K562 (cell line): ENCODE results near the gene KIF5A. TPM values are rescaled to one million over a fixed set of nuclear protein-coding genes. Genes with fewer than 3 reads are reported as not detected.
A peak's percentile ranks its signal among the peaks of the same experiment; 100 is the strongest.

ENCODE experiments used
- ATAC-seq: fragments of 200-7000 bp; cut with Tn5 transposase; 3 replicates; pipeline ENCODE4 v1.9.1; 2020; ENCODE audit warnings: moderate library complexity
- BruUV-seq: library from RNA; stranded (reverse); fragments of 400-500 nt; replicated peaks from 2 replicates; lab custom pipeline; 2021; lab: Mats Ljungman, UMichigan
- CTCF ChIA-PET: fragments of 300-600 bp; formaldehyde crosslinking; extraction: SDS; loops from one replicate; lab custom pipeline; 2021; ENCODE audit warnings: low intra/inter-chr PET ratio; lab: Yijun Ruan, JAX
- POLR2A ChIA-PET: fragments of 300-600, 350-650 bp; sonication (Branson Sonifier 250); formaldehyde crosslinking; extraction: SDS; loops from one replicate; lab custom pipeline; 2021; ENCODE audit warnings: antibody characterized with exemption, inconsistent platforms; lab: Yijun Ruan, JAX
- DNase-seq, 4 experiments: peaks; one replicate each; pipeline versions ENCODE4 v3.0.0 to v3.0.0-alpha.2; 2011 to 2018; ENCODE audit warnings: low spot score in 3 of 4, mixed read lengths in 3 of 4; ENCODE audit errors: extremely low read depth in 1 of 4
- FAIRE-seq: peaks from 2 replicates; lab custom pipeline; 2011; peaks lifted over from hg19 to GRCh38; lab: Jason Lieb, UNC
- H2AFZ ChIP-seq: 2 replicates; pipeline ENCODE4 v1.6.0; 2011; ENCODE audit warnings: low read depth, low read length, control low read depth, inconsistent platforms
- H3K27ac ChIP-seq: fragments of 200-600 bp; 3 replicates; pipeline ENCODE4 v1.8.0; 2011; ENCODE audit warnings: low read depth, mild to moderate bottlenecking, control low read depth, inconsistent platforms, low read length, moderate library complexity, mixed read lengths; ENCODE audit errors: extremely low read depth
- H3K27me3 ChIP-seq, 2 experiments: fragments of 300-600 bp in 1 of 2; 2 replicates in 1 of 2; 3 replicates in 1 of 2; pipeline versions ENCODE4 v1.6.0 to v1.8.0; 2011; ENCODE audit warnings: inconsistent platforms in 2 of 2, low read length in 2 of 2, mild to moderate bottlenecking in 1 of 2, mixed read lengths in 1 of 2, moderate library complexity in 1 of 2; ENCODE audit not compliant: control insufficient read depth in 2 of 2, insufficient read depth in 2 of 2
- H3K36me3 ChIP-seq: fragments of 300-600 bp; 3 replicates; pipeline ENCODE4 v1.8.0; 2011; ENCODE audit warnings: mild to moderate bottlenecking, low read length, inconsistent platforms; ENCODE audit not compliant: control insufficient read depth, insufficient read depth
- H3K4me1 ChIP-seq, 2 experiments: fragments of 200-600 bp in 1 of 2; replicated peaks in 1 of 2; 2 replicates in 1 of 2; 3 replicates in 1 of 2; pipeline versions ENCODE4 v1.5.1 to v1.8.0; 2011; ENCODE audit warnings: inconsistent platforms in 2 of 2, low read length in 2 of 2, mild to moderate bottlenecking in 1 of 2, mixed read lengths in 1 of 2, moderate library complexity in 1 of 2; ENCODE audit not compliant: control insufficient read depth in 2 of 2, insufficient read depth in 2 of 2
- H3K4me2 ChIP-seq: 2 replicates; pipeline ENCODE4 v1.6.1; 2011; ENCODE audit warnings: low read length, control low read depth, inconsistent platforms, mixed read lengths; ENCODE audit not compliant: insufficient read depth
- H3K4me3 ChIP-seq: fragments of 200-600 bp; sonication (generic), shearing (Covaris generic); 2 replicates; pipeline ENCODE4 v1.5.1; 2016; ENCODE audit warnings: control low read depth, inconsistent platforms
- H3K79me2 ChIP-seq: fragments of 200-600 bp; 3 replicates; pipeline ENCODE4 v1.8.0; 2011; ENCODE audit warnings: low read length, inconsistent platforms; ENCODE audit not compliant: control insufficient read depth, insufficient read depth
- H3K9ac ChIP-seq, 2 experiments: 2 replicates each; pipeline versions ENCODE4 v1.6.0 to v1.6.1; 2011; ENCODE audit warnings: low read depth in 2 of 2, low read length in 2 of 2, control low read depth in 1 of 2, inconsistent platforms in 1 of 2, mild to moderate bottlenecking in 1 of 2, mixed read lengths in 1 of 2; ENCODE audit not compliant: insufficient read depth in 1 of 2
- H3K9me1 ChIP-seq: one replicate; pipeline ENCODE4 v1.6.0; 2011; ENCODE audit warnings: inconsistent platforms, mild to moderate bottlenecking, low read length, moderate library complexity; ENCODE audit not compliant: control insufficient read depth, insufficient read depth
- H3K9me3 ChIP-seq: replicated peaks from 2 replicates; pipeline ENCODE4 v1.5.1; 2011; ENCODE audit warnings: low read depth, low read length, inconsistent platforms; ENCODE audit not compliant: control insufficient read depth, insufficient read depth
- H4K20me1 ChIP-seq: replicated peaks from 2 replicates; pipeline ENCODE4 v1.6.1; 2011; ENCODE audit warnings: low read length, inconsistent platforms, mixed read lengths; ENCODE audit not compliant: control insufficient read depth, insufficient read depth
- DDX20 ChIP-seq: fragments of 450-650 bp; IDR thresholded peaks from 2 replicates; pipeline ENCODE4 v1.6.1; 2016; ENCODE audit warnings: missing genetic modification characterization, low read depth, mild to moderate bottlenecking, missing compliant biosample characterization, moderate library complexity
- E4F1 ChIP-seq: fragments of 250-450 bp; sonication (Bioruptor Pico); IDR thresholded peaks from 2 replicates; pipeline ENCODE4 v1.5.0; 2021; ENCODE audit warnings: mild to moderate bottlenecking, borderline replicate concordance
- POLR2H ChIP-seq: IDR thresholded peaks from 2 replicates; pipeline ENCODE4 v1.6.1; 2016; ENCODE audit warnings: missing genetic modification characterization, low read depth, mild to moderate bottlenecking, control low read depth, missing compliant biosample characterization, moderate library complexity
- POU5F1 ChIP-seq: fragments of 150-350 bp; IDR thresholded peaks from 2 replicates; pipeline ENCODE4 v1.6.1; 2014; ENCODE audit warnings: borderline replicate concordance, low read length, low read depth, mild to moderate bottlenecking; ENCODE audit not compliant: partially characterized antibody
- TEAD2 ChIP-seq: fragments of 450-650 bp; IDR thresholded peaks from 2 replicates; pipeline ENCODE4 v1.6.1; 2016; ENCODE audit warnings: missing genetic modification characterization, control low read depth, missing compliant biosample characterization
- ZNF175 ChIP-seq: fragments of 200-800 bp; sonication (Bioruptor generic); IDR thresholded peaks from 2 replicates; pipeline ENCODE4 v1.6.1; 2016; ENCODE audit warnings: low read depth, mild to moderate bottlenecking, missing genetic modification characterization, missing compliant biosample characterization
- ZNF263 ChIP-seq: sonication (generic); formaldehyde crosslinking; IDR thresholded peaks from 2 replicates; pipeline ENCODE4 v1.8.0; 2022; ENCODE audit warnings: mild to moderate bottlenecking, missing genetic modification reagents, borderline replicate concordance
- WGBS: fragments of 100-300 bp; shearing (Covaris generic); methylation state at CpG from one replicate; pipeline ENCODE4 v1.1.6; 2016; ENCODE audit warnings: low coverage, mixed read lengths; ENCODE audit not compliant: insufficient coverage; ENCODE audit errors: missing lambda C conversion rate; 5-methylcytosine and 5-hydroxymethylcytosine counted together
- in situ Hi-C: fragments of 300-500 bp; cut with MboI; formaldehyde crosslinking; loops from 4 replicates; pipeline ENCODE4 v1.15.0; 2018; ENCODE audit warnings: inconsistent platforms, mixed read lengths
- intact Hi-C: fragments of 100-400 bp; cut with micrococcal nuclease; formaldehyde crosslinking; loops from 2 replicates; pipeline ENCODE4 v1.14.2; 2022
- polyA plus RNA-seq, 8 experiments: library from polyadenylated mRNA; depleted of rRNA in 4 of 8; stranded (reverse) in 5 of 8; unstranded in 3 of 8; fragments of >200 nt; fragmentation: Nextera tagmentation in 2 of 8; fragmentation: Illumina TruSeq in 1 of 8; extraction: Ambion mirVana in 2 of 8; extraction: Trizol in 1 of 8; gene quantifications; 2 replicates each; pipeline versions ENCODE4 v1.2.1 to v1.2.3, GENCODE V29; 2011 to 2014; ENCODE audit warnings: inconsistent platforms in 1 of 8, missing spikeins in 1 of 8
- total RNA-seq, 7 experiments: library from RNA; depleted of rRNA in 6 of 7; stranded (reverse); fragments of >200 nt in 6 of 7; fragmentation: Illumina TruSeq in 2 of 7; extraction: Trizol in 2 of 7; gene quantifications; 2 replicates each; pipeline versions ENCODE4 v1.2.1 to v1.2.3, GENCODE V29; 2011 to 2021; ENCODE audit warnings: low replicate concordance in 1 of 7
- TF ChIP-seq, protein P1 (sequence below): sonication (generic); formaldehyde crosslinking; IDR thresholded peaks from 2 replicates; pipeline ENCODE4 v1.8.1; 2023; ENCODE audit warnings: mild to moderate bottlenecking, missing genetic modification reagents

KIF5A gene
- total and polyA plus RNA-seq, 9 of the 15 experiments (the other 6 are each of a cell fraction or from before 2014, with no cell fraction given): 3.4 to 17.7 (median 8.0) TPM

DNA sequence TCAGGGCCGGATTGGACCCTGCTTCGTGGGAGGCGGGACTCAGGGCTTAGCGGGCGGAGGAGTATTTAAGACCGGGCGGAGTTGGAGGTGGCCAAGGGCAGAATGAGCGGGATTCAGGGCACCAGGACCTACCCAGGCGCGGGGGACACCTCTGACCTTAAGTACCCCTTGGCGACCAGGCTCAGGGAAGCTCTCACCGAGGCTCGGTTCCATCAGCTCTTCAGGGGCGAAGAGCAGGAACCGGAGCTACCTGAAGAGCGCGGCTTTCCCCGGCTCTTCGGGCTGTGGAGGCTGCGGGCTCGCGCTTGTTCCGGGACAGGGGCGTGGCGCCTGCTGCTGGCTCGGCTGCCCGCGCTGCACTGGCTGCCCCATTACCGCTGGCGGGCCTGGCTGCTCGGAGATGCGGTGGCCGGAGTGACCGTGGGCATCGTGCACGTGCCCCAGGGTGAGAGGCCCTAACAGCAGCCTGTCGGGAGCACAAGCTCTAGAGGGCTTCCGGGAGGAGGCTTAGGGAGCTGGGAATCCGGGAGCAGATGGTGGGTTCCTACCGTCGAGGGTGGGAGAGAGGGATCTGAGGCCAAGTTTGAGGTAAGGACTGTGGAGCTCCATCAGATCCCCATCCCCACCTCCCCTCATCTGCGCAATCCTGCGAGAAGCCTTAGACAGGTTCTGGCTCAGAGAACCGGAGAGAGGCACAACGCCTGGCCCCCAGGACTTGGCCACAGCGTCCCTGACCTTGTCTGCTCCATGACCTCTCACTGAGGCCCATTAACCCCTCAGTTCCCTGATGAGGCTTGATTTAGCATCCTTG, 69.8 kb downstream of the KIF5A start:
- POLR2A ChIA-PET: interaction anchor here (1.3 to 1.4 kb wide), 2 partner anchors 13 to 99 kb away, joined by 5 to 6 read pairs; partner anchors contain the start of genes B4GALNT1 and DDIT3
- 78% methylated on average over 38 of the region's 46 CpGs for WGBS
- H2AFZ ChIP-seq: no peak overlapping the region
- H3K4me3 ChIP-seq: no peak overlapping the region
- H4K20me1 ChIP-seq: no peaks in the 10 kb centered on the region
- H3K27ac ChIP-seq: no peak overlapping the region
- no peaks in the 10 kb centered on the region for H3K9me3 ChIP-seq
- no peak overlapping the region for H3K9ac ChIP-seq
- CTCF ChIA-PET: no interaction called here
- DNase-seq (no peak), ATAC-seq (no peak)
- H3K4me2 ChIP-seq: no peak overlapping the region
- H3K79me2 ChIP-seq: no peaks in the 10 kb centered on the region
- in situ Hi-C loops: no loop called here
- TF ChIP-seq ZNF263 (CRISPR knock-in tag) (no peak), POLR2H (tag) (no peak), ZNF175 (CRISPR knock-in tag) (no peak), E4F1 (CRISPR knock-in tag) (no peak), TEAD2 (no peak), POU5F1 (no peak), DDX20 (tag) (no peak)
- TF ChIP-seq, protein P1, sequence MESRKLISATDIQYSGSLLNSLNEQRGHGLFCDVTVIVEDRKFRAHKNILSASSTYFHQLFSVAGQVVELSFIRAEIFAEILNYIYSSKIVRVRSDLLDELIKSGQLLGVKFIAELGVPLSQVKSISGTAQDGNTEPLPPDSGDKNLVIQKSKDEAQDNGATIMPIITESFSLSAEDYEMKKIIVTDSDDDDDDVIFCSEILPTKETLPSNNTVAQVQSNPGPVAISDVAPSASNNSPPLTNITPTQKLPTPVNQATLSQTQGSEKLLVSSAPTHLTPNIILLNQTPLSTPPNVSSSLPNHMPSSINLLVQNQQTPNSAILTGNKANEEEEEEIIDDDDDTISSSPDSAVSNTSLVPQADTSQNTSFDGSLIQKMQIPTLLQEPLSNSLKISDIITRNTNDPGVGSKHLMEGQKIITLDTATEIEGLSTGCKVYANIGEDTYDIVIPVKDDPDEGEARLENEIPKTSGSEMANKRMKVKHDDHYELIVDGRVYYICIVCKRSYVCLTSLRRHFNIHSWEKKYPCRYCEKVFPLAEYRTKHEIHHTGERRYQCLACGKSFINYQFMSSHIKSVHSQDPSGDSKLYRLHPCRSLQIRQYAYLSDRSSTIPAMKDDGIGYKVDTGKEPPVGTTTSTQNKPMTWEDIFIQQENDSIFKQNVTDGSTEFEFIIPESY (CRISPR knock-in tag): peak; percentile 85; the same call in 1 of the 2 replicates
- TF ChIP-seq, all 486 proteins: peak for 1
- no peak for FAIRE-seq
- Histone ChIP-seq H3K4me1 (peaks cover 34 to 42% of the 10 kb centered on the region in 2 experiments), H3K27me3 (no peaks in the 10 kb centered on the region), H3K36me3 (peaks cover 16% of the 10 kb centered on the region; the same call in 2 of the 3 replicates), H3K9me1 (no peaks in the 10 kb centered on the region)
- intact Hi-C loops: loop anchor here (5.0 kb wide), 1 partner anchor 97 kb away; the partner anchor contains the start of genes DDIT3 and MBD6
- no TSS peak for BruUV-seq
